IPS DF 4.7 (cell line): ENCODE data around the gene ADAT3.

Experiments
- DNase-seq: peaks from one replicate; pipeline ENCODE4 v3.0.0-alpha.2; 2013; ENCODE audit warnings: low spot score; ENCODE audit errors: extremely low read depth

The ADAT3 gene

DNA sequence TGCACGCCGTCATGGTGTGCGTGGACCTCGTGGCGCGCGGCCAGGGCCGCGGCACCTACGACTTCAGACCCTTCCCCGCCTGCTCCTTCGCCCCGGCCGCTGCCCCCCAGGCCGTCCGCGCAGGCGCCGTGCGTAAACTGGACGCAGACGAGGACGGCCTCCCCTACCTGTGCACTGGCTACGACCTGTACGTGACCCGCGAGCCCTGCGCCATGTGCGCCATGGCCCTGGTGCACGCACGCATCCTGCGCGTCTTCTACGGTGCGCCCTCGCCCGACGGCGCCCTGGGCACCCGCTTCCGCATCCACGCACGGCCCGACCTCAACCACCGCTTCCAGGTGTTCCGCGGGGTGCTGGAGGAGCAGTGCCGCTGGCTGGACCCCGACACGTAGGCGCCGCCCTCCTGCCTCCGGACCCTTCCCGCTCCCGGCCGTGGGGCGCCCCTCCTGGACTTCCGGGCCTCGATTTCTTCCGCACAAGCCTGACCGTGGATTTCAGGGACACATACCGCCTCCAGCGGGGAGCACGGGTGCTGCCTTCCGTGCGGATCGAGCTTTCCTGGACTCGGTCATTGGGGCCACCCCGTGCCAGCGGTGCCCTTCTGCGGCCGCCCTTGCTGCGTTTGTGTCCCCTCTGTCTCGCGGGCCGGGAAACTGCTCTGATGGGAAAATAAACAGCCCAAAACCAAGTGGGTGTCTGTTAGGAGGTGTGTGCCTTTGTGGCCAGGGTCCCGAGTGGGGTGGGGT is 7.7 kb downstream of the ADAT3 start:
- no peak for DNase-seq

DNA sequence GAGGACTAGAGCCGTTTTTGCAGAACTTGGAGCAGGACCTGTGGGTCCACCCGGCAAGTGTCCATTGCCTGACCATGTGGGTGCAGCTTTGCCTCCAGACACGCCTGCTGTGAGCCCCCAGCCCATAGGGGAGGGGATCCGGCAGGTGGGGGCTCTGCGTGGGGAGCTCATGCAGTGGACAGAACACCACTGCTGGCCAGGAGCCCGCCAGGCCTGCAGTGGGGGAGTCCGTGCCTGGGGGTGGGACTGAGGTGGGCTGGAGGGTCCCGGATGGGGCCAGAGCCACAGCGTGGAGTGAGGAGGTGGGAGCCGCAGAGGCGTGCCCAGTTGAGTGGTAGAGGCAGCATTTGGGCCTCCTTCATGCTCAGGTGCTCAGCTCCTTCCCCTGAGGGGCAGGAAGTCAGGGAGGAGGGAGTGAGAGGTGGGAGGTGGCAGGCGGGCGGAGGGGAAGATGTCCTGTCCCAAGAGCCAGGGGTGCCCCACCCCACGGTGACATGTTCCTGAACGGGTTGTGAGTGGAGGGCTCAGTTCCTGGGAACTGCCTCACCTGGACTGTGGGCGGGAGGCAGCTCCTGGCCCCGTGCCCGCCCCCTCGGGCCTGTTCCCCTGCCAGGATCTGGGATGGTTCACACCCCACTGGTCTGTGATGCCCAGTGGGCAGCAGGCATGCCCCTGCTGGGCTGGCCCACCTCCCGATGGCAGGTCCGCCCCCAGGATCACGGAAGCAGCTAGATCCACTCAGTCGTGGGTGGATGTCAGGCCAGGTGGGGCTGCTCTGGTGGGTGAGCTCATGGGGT is 8.8 kb downstream of the ADAT3 start:
- no peak for DNase-seq

DNA sequence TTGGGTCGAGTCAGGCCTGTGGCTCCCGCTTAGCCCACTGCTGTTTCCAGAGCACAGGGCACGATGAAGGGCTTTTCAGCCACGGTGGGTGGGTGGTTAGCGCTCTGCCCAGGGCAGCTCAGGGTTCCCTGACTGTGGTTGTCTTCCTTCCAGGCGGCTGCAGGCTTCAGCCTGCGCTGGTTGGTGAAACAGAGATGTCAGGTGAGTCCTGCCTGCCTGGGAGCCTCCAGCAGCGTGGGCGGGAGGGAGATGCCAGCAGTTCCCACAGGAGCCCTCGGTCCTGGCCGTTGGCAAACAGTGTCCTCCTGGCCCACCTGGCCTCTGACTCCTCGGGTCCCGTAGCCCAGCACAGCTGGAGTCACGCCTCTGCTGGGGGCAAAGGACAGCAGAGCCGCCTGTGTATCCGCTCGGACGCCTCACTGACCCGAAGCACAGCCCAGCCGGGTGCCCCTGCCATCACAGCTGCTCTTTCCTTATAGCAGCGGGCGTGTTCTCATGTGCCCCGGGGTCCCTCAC is 9.7 kb downstream of the ADAT3 start:
- DNase-seq = no peak

DNA sequence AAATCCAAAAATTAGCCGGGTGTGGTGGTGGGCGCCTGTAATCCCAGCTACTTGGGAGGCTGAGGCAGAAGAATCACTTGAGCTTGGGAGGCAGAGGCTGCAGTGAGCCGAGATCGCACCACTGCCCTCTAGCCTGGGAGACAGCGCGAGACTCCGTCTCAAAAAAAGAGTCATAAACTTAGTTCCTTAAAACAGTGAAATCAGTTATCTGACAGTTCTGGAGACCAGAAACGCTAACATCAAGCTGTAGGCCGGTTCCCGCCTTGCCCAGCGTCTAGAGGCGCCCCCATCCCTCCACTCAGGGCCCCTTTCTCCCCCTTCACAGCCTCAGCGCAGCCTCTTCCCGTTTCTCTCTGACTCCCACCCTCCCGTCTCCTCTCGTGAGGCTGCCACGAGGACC is 11.9 kb downstream of the ADAT3 start:
- DNase-seq = no peak

DNA sequence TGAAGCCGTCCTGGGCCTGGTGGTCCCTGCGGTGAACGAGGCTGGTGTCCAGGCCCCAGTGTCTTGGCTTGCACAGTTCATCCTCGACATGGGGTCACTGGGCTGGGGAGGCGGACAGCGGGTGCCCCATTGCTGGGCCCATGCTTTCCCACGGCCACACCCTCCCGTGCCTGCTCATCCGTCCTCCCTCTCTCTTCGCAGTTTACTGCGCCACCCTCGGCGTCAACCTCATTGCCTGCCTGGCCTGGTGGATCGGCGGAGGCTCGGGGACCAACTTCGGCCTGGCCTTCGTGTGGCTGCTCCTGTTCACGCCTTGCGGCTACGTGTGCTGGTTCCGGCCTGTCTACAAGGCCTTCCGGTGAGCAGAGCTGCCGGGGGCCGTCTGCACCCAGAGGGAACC is 12.7 kb downstream of the ADAT3 start:
- no peak for DNase-seq

DNA sequence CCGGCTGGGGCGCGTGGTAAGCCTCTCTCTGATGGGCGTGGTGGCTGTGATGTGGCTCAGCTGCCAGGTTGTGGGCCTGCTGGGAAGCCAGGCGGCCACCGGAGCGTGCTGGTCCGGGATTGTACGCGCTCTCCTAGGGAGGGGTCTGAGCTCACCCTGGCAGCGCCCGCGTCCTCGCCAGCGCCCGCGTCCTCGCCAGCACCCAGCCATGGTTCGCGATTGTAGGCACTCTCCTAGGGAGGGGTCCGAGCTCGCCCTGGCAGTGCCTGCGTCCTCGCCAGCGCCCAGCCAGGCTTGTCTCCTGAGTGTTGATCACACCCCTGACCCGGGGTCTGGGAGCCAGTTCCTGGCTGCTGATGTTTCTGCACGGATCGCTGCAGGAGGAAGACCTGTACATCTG is 13.8 kb downstream of the ADAT3 start:
- no peak for DNase-seq

DNA sequence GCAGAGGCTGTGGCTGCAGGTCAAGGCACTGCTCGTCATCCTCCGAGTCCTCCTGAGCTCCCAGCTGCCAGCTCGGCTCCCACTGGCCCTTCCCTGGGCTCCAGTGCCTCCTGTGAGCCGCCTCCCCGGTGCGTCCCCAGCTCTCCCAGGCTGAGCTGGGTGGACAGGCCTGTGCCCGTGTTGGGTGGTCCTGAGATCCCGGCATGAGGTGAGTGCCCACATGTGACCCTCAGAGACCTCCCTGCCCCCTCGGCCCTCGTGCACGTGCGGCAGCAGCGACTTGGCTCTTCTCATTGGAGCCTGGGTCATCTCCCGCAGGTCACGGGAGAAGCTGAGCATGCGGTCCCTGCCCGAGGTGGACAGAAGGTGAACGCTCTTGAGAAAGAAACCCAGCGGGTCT is 15.4 kb downstream of the ADAT3 start:
- no peak for DNase-seq

DNA sequence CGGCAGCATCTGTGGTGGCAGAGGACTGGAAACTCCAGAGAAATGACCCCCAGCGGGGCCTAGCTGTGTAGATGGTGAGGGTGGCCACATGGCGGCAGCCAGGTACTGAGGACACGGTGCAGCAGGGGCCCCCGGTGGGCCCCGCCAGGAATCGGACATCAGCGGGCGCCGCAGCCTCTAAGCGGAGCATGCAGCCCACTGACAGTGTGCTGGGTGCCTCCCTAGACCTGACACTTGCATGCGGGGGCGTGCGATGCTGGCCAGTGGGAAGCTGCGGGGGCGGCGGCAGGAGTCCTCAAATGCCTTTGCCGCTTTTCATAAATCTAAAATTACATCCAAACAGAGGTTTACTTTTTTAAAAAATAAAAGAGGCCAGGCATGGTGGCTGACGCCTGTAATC is 16.1 kb downstream of the ADAT3 start:
- DNase-seq = no peak

DNA sequence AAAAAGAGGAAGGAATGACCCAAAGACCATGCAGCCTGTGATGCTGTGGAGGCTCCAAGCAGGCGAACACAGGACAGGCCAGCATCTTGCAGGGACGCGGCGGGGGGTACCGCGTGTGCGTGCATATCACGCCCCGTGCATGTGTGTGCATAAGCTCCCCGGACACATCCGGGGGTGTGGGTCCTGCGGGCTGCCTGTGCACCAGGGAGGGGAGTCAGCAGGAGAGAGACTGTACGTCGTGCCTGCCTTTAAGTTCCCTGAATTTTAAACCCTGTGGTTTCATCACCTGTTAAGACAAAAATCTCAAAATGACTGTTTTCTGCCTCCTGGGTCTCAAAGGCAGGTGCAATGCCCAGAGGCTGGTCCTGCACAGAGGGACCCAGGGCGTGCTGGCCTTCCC is 16.6 kb downstream of the ADAT3 start:
- no peak for DNase-seq

DNA sequence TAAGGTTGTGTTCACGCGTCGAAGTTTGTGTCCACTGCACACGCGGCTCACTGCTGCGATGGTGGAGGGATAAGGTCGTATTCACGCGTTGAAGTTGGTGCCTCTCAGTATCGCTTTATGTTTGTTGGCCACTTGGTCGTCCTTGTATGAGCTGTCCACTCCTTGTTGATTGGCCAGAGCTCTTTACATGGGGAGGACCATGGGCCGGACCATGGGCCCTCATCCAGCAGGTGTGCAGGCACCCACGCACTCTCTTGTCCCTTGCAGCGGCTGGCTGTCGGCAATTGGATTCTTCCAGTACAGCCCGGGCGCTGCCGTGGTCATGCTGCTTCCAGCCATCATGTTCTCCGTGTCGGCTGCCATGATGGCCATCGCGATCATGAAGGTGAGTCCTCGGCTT is 17.6 kb downstream of the ADAT3 start:
- no peak for DNase-seq

DNA sequence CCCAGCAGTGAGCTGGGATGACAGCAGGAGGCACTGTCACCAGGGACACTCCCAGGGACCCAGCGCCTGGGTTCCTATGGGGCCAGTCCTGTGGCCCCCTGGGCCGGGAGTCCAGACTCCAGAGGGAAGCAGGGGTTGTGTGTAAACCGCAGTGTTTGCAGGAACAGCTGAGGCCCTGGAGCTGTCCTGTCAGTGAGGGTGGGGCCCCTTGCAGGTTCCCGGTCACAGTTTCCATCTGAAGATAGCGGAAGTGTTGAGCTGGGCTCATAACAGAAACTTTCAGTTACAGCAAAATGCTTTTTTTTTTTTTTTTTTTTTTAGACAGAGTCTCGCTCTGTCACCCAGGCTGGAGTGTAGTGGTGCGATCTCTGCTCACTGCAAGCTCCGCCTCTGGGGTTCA is 18.1 kb downstream of the ADAT3 start:
- no peak for DNase-seq

DNA sequence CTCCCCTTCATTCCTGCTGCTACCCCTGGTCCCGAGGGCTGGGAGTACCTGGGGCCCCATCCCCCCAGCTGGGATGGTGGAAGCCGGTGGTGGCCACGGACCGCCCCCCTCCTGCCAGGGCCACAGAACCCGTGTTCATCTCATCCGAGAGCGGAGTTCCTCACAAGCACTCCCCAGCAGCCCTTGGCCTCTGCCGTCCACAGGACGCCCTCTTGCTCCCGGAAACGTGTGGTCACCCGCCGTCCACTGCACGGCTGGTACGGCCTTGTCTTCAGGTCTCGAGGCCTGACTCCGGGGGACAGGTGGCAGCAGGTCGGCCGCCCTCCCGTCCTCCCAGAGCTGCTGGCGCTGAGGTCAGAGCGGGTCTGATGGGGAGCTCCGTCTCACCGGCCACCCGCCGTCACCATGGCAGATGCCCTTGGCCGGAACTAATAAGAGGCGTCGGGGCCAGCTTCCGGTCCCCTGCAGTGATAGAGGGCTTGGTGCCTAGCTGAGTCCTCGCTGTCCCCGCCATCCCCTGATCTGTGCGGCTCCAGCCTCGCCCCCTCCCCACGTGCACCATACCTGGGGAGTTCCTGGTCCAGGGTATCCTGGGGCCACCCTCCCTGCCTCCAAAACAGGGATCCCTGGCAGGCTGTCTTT is 19.2 kb downstream of the ADAT3 start:
- DNase-seq = no peak

DNA sequence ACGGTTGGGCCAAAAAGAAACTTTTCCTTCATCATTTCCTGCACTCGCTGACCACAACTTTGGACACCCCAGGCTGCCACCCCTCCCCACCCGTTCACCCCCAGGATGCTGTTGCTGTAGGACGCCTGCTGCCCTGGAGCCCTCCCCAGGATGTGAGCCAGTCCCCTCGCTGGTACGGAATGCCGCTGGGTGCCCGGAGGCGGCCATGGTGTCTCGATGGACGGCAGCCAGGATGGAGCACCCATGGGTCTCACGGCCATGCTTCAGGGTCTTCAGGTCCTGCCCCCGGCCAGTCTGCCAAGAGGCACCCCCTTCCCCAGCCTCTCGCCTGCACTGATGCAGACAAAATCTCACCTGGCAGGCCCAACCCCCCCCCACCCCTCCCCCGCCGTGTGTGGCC is 20.3 kb downstream of the ADAT3 start:
- DNase-seq = no peak

DNA sequence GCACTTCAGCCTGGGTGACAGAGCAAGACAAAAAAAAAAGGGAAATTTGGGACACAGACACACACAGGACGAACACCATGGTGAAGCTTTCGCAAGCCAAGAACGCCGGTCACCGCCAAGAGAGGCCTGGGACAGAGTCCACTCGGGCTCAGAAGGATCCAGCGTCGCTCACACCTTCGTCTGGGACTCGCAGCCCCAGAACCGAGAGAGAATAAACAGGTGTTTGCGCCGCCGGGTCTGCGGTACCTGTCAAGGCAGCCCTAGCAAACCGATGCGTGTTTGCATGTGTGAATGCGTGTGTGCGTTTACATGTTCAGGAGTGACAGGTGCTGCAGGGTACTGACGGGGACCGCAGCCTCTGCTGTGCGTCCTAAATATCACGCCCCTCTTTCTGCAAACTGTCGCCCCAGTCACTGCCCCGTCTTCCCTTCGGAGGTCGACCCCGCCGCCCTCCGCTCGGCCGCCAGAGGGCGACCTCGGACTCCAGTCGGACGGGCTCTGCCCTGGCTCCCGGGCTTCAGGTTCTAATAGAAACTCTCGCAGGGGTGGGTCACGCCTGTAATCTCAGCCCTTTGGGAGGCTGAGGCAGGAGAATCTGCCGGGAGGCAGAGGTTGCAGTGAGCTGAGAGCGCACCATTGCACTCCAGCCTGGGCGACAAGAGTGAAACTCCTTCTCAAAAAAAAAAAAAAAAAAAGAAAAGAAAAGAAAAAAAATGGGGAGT is 24.0 kb downstream of the ADAT3 start:
- DNase-seq = no peak

DNA sequence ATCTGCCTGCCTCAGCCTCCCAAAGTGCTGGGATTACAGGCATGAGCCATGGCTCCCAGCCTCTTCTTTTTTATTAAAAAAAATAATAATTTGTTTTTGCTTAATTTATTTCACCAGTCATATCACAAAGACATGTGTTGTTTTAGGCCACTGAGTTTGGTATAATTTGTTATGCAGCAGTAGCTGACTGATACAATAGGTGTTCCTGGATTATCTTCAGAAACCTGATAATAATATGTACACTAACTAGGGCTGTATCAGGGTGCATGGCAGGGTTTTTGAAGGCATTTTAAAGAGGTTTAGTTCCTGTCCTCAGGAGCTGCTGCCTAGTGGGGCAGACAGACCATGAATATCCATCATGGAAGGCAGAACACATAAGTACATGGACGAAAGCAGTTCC is 26.2 kb downstream of the ADAT3 start:
- no peak for DNase-seq

DNA sequence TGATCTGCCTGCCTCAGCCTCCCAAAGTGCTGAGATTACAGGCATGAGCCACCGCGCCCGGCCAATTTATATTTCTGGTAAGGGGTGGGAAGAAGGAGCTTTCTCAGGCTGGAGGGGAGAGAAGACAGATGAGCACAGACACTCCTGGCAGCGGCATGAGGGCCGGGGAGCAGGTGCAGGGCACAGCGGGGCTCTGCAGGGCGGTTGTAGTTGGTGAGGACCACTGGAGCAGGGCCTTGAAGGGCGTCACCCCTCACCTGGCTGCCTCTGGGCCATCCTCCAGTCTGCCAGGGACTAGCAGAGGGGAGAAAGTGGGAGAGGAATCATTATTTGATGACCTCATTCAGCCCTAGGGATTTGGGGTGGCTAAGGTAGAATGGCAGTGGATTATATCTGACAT is 27.2 kb downstream of the ADAT3 start:
- DNase-seq = no peak

DNA sequence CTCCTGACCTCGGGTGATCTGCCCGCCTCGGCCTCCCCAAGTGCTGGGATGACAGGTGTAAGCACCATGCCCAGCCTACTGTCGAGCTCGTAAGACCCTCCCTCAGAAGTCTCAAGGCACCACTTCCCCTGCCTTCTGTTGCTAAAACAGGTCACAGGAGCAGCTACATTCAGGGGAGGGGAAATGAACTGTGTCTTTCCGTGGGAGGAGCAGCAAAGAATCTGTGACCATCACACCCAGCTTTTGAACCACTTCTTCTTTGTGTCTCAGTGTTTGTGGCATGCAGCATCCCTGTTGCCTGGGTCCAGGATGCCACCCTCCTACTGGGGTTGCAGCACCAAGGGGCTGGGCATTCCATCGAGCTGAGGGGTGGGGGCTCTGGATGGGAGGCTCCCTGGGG is 28.0 kb downstream of the ADAT3 start:
- DNase-seq = no peak

DNA sequence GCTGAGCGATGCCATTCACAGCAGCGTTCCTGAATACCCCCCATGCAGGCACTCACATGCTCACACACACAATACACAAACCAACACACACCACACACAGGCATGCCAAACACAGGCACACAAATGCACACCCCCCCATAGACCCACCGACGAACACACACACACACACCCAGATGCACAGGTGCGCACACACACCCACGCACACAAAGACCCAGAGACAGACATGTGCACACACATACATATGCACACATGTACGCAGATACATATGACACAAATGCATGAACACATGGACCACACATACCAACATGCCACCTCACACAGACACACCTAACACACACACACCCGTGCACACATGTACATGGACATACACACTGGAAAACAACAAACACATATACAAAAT is 28.7 kb downstream of the ADAT3 start:
- DNase-seq = no peak

DNA sequence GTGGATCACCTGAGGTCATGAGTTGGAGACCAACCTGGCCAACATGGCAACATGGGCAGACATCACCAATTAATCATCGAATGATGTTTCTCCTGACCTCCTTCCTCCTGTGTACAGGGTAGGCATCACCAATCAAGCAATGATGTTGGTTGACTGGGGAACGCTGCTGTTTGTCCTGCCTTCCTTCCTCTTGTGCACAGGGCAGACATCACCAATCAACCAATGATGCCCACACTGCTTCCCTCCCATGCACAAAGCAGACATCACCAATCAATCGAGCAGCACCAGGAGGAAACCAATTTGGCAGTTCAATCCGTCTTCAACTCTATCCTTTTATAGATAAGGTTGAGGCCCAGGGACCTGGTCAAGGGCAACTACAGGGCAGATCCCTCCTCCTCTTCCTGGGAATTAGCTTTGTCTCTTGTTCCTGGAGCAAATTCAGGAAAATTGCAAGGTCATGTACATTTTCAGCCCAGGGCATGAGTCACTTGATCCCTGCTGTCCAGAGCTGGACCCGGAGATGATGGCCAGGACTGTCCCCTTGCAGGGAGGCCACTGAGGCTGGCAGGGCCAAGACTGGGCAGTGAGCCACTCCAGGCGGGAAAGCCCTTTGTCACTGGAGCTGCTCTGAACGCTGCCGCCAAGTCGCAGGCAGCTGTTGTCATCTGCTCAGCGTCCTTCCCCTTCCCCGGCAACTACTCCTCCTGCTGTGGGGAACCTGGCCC is 30.4 kb downstream of the ADAT3 start:
- DNase-seq = no peak

DNA sequence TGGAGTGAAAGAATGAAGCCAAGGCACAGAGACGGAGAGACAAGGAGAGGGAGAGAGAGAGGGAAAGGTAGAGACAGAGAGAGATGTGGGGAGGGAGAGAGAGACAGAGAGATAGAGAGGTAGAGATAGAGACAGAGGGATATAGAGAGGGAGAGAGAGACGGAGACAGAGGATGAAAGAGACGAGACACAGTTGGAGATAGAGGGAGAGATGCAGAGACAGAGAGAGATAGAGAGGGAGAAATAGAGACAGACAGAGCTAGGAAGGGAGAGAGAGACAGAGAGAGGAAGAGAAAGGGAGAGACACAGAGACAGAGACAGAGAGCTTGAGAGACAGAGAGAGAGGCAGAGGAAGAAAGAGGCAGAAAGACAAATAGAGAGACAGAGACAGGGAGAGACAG is 31.2 kb downstream of the ADAT3 start:
- DNase-seq = no peak
